H1 (cell line): Measurements from ENCODE around the gene LUC7L3. TPM values are rescaled to one million over a fixed set of nuclear protein-coding genes. Genes with fewer than 3 reads are reported as not detected.
A peak's percentile ranks its signal among the peaks of the same experiment; 100 is the strongest.

Experiments
- CTCF ChIA-PET: fragments of 300-600 bp; sonication (Branson Sonifier 250); formaldehyde crosslinking; loops from one replicate; lab custom pipeline; 2021; ENCODE audit not compliant: partially characterized antibody; lab: Charles Lee
- POLR2A ChIA-PET: fragments of 300-600 bp; sonication (Branson Sonifier 250); formaldehyde crosslinking; loops from one replicate; lab custom pipeline; 2021; ENCODE audit warnings: inconsistent platforms; ENCODE audit not compliant: partially characterized antibody; lab: Charles Lee
- DNase-seq, 2 experiments: peaks; one replicate each; pipeline versions ENCODE4 v3.0.0 to v3.0.0-alpha.2; 2010 to 2022; ENCODE audit warnings: low spot score in 2 of 2, low read depth in 1 of 2, mixed read lengths in 1 of 2
- FAIRE-seq: peaks from 2 replicates; lab custom pipeline; 2011; peaks lifted over from hg19 to GRCh38; lab: Jason Lieb, UNC
- H2AFZ ChIP-seq: 2 replicates; pipeline ENCODE4 v1.8.1; 2012; ENCODE audit warnings: low read length, inconsistent platforms
- H2AK5ac ChIP-seq: 2 replicates; pipeline ENCODE4 v1.6.1; 2013; ENCODE audit warnings: low read depth, low read length
- H2BK120ac ChIP-seq: replicated peaks from 2 replicates; pipeline ENCODE3; 2013; ENCODE audit warnings: low read depth, low read length, inconsistent platforms
- H2BK12ac ChIP-seq: 2 replicates; pipeline ENCODE4 v1.6.1; 2013; ENCODE audit warnings: low read depth, low read length
- H2BK15ac ChIP-seq: 2 replicates; pipeline ENCODE4 v1.6.1; 2013; ENCODE audit warnings: low read length
- H2BK20ac ChIP-seq: 2 replicates; pipeline ENCODE4 v1.6.1; 2013; ENCODE audit warnings: low read length
- H2BK5ac ChIP-seq: 2 replicates; pipeline ENCODE4 v1.6.1; 2013; ENCODE audit warnings: low read depth, low read length
- H3K14ac ChIP-seq: 2 replicates; pipeline ENCODE4 v1.6.1; 2013; ENCODE audit warnings: inconsistent platforms; ENCODE audit not compliant: insufficient read length
- H3K18ac ChIP-seq: 2 replicates; pipeline ENCODE4 v1.6.1; 2013; ENCODE audit warnings: low read length; ENCODE audit errors: extremely low read depth
- H3K23ac ChIP-seq: 2 replicates; pipeline ENCODE4 v1.6.1; 2013; ENCODE audit warnings: inconsistent platforms; ENCODE audit not compliant: insufficient read length
- H3K23me2 ChIP-seq: 2 replicates; pipeline ENCODE4 v1.6.1; 2013; ENCODE audit warnings: low read depth, low read length
- H3K27ac ChIP-seq: 2 replicates; pipeline ENCODE4 v1.6.1; 2011; ENCODE audit warnings: low read depth, low read length, inconsistent platforms
- H3K27me3 ChIP-seq, 4 experiments: replicated peaks in 1 of 4; 1 replicate in 1 of 4; 2 replicates in 3 of 4; pipeline versions ENCODE4 v1.6.1 to v1.8.1; 2011 to 2013; ENCODE audit warnings: low read length in 3 of 4, mild to moderate bottlenecking in 3 of 4, inconsistent platforms in 2 of 4, mixed read lengths in 2 of 4, moderate library complexity in 1 of 4; ENCODE audit not compliant: control insufficient read depth in 3 of 4, insufficient read depth in 3 of 4; ENCODE audit errors: extremely low read depth in 1 of 4
- H3K36me3 ChIP-seq, 4 experiments: 2 replicates each; pipeline versions ENCODE4 v1.6.1 to v1.8.1; 2011 to 2013; ENCODE audit warnings: mild to moderate bottlenecking in 4 of 4, low read length in 3 of 4, moderate library complexity in 2 of 4, control low read depth in 1 of 4, inconsistent platforms in 1 of 4; ENCODE audit not compliant: insufficient read depth in 4 of 4, control insufficient read depth in 2 of 4
- H3K4ac ChIP-seq: replicated peaks from 2 replicates; pipeline ENCODE3; 2013; ENCODE audit warnings: low read length, low read depth, mixed read lengths, inconsistent platforms; ENCODE audit not compliant: insufficient read length
- H3K4me1 ChIP-seq, 4 experiments: replicated peaks in 1 of 4; 1 replicate in 1 of 4; 2 replicates in 3 of 4; pipeline versions ENCODE4 v1.6.1 to v1.8.1; 2011 to 2013; ENCODE audit warnings: low read length in 3 of 4, inconsistent platforms in 2 of 4, mixed read lengths in 1 of 4; ENCODE audit not compliant: insufficient read depth in 4 of 4, control insufficient read depth in 3 of 4
- H3K4me2 ChIP-seq, 2 experiments: 2 replicates each; pipeline versions ENCODE4 v1.6.1 to v1.8.1; 2011 to 2013; ENCODE audit warnings: low read depth in 2 of 2, low read length in 2 of 2, control low read depth in 1 of 2, inconsistent platforms in 1 of 2, mild to moderate bottlenecking in 1 of 2; ENCODE audit not compliant: insufficient read depth in 1 of 2
- H3K4me3 ChIP-seq, 4 experiments: fragments of 200-600, 300-600 bp in 1 of 4; sonication (generic), shearing (Covaris generic), sonication (Bioruptor Twin) in 1 of 4; 2 replicates each; pipeline versions ENCODE4 v1.5.1 to v1.8.1; 2011 to 2016; ENCODE audit warnings: low read length in 4 of 4, low read depth in 3 of 4, control low read depth in 2 of 4, inconsistent platforms in 2 of 4, mild to moderate bottlenecking in 2 of 4, mixed read lengths in 1 of 4, moderate library complexity in 1 of 4; ENCODE audit not compliant: insufficient read depth in 2 of 4; ENCODE audit errors: extremely low read depth in 1 of 4
- H3K56ac ChIP-seq: replicated peaks from 2 replicates; pipeline ENCODE3; 2013; ENCODE audit warnings: low read depth, mild to moderate bottlenecking, mixed read lengths, low read length, inconsistent platforms; ENCODE audit not compliant: insufficient read length
- H3K79me1 ChIP-seq: 2 replicates; pipeline ENCODE4 v1.6.1; 2013; ENCODE audit warnings: low read depth, low read length, control low read depth
- H3K79me2 ChIP-seq, 2 experiments: 2 replicates each; pipeline versions ENCODE4 v1.6.1 to v1.8.1; 2012 to 2013; ENCODE audit warnings: low read length in 2 of 2, mild to moderate bottlenecking in 2 of 2, inconsistent platforms in 1 of 2; ENCODE audit not compliant: insufficient read depth in 2 of 2, control insufficient read depth in 1 of 2
- H3K9ac ChIP-seq, 4 experiments: replicated peaks in 1 of 4; 1 replicate in 1 of 4; 2 replicates in 3 of 4; pipeline versions ENCODE4 v1.6.1 to v1.8.1; 2011 to 2013; ENCODE audit warnings: low read depth in 3 of 4, low read length in 3 of 4, control low read depth in 2 of 4, mild to moderate bottlenecking in 2 of 4, moderate library complexity in 2 of 4, inconsistent platforms in 1 of 4; ENCODE audit errors: extremely low read depth in 1 of 4
- H3K9me3 ChIP-seq, 2 experiments: 2 replicates each; pipeline versions ENCODE4 v1.6.1 to v1.8.1; 2012 to 2013; ENCODE audit warnings: mild to moderate bottlenecking in 2 of 2, moderate library complexity in 2 of 2, control low read depth in 1 of 2, inconsistent platforms in 1 of 2, low read depth in 1 of 2, low read length in 1 of 2, mixed read lengths in 1 of 2; ENCODE audit not compliant: insufficient read depth in 2 of 2
- H4K20me1 ChIP-seq, 2 experiments: replicated peaks in 1 of 2; 2 replicates each; pipeline versions ENCODE3 to v1.8.1; 2011 to 2013; ENCODE audit warnings: inconsistent platforms in 2 of 2, low read length in 2 of 2, mild to moderate bottlenecking in 1 of 2; ENCODE audit not compliant: insufficient read depth in 2 of 2, control insufficient read depth in 1 of 2
- H4K5ac ChIP-seq: 2 replicates; pipeline ENCODE4 v1.6.1; 2013; ENCODE audit warnings: low read length, low read depth, mixed read lengths, inconsistent platforms; ENCODE audit not compliant: insufficient read length
- H4K8ac ChIP-seq: 2 replicates; pipeline ENCODE4 v1.8.0; 2013; ENCODE audit warnings: mild to moderate bottlenecking, moderate library complexity, low read length, inconsistent platforms; ENCODE audit not compliant: insufficient read depth; ENCODE audit errors: extremely low read depth
- H4K91ac ChIP-seq: replicated peaks from 2 replicates; pipeline ENCODE3; 2013; ENCODE audit warnings: low read length, mixed read lengths, inconsistent platforms; ENCODE audit not compliant: insufficient read length
- CREB1 ChIP-seq: IDR thresholded peaks from 2 replicates; pipeline ENCODE4 v1.6.1; 2012; ENCODE audit warnings: inconsistent platforms
- SUZ12 ChIP-seq: fragments of 200-600 bp; sonication (generic); IDR thresholded peaks from 2 replicates; pipeline ENCODE4 v1.6.1; 2012; ENCODE audit warnings: mild to moderate bottlenecking, inconsistent platforms, low read length, moderate library complexity, mixed read lengths
- WGBS, 2 experiments: shearing (Covaris generic) in 1 of 2; methylation state at CpG; one replicate each; pipeline versions ENCODE4 v1.1.6 to v1.1.7; 2013 to 2015; ENCODE audit warnings: low lambda C conversion rate in 2 of 2, mixed read lengths in 2 of 2, inconsistent platforms in 1 of 2, low coverage in 1 of 2, missing lambda C conversion rate in 1 of 2; ENCODE audit not compliant: insufficient replicate concordance in 2 of 2, insufficient coverage in 1 of 2, insufficient read length in 1 of 2; ENCODE audit errors: extremely low coverage in 1 of 2, missing lambda C conversion rate in 1 of 2; 5-methylcytosine and 5-hydroxymethylcytosine counted together
- polyA plus RNA-seq, 7 experiments: library from polyadenylated mRNA; depleted of rRNA in 3 of 7; stranded (reverse) in 5 of 7; unstranded in 2 of 7; fragments of >200 nt in 5 of 7; fragments of 200-250 nt in 2 of 7; gene quantifications; 1 replicate in 5 of 7; 2 replicates in 1 of 7; 4 replicates in 1 of 7; pipeline versions ENCODE4 v1.2.1 to v1.2.3, GENCODE V29; 2011 to 2013; ENCODE audit warnings: missing spikeins in 2 of 7, mixed read lengths in 2 of 7
- total RNA-seq: library from RNA; stranded (reverse); fragmentation: NEBNext Ultra II Directional; extraction: Animal tissue kit (Norgen Biotek cat#: 25700); gene quantifications from 2 replicates; pipeline ENCODE4 v1.2.1, GENCODE V29; 2021

The LUC7L3 gene
- total and polyA plus RNA-seq, 2 of the 8 experiments (the other 6 are each of a cell fraction or from before 2014, with no cell fraction given) = 102 to 126 TPM

DNA sequence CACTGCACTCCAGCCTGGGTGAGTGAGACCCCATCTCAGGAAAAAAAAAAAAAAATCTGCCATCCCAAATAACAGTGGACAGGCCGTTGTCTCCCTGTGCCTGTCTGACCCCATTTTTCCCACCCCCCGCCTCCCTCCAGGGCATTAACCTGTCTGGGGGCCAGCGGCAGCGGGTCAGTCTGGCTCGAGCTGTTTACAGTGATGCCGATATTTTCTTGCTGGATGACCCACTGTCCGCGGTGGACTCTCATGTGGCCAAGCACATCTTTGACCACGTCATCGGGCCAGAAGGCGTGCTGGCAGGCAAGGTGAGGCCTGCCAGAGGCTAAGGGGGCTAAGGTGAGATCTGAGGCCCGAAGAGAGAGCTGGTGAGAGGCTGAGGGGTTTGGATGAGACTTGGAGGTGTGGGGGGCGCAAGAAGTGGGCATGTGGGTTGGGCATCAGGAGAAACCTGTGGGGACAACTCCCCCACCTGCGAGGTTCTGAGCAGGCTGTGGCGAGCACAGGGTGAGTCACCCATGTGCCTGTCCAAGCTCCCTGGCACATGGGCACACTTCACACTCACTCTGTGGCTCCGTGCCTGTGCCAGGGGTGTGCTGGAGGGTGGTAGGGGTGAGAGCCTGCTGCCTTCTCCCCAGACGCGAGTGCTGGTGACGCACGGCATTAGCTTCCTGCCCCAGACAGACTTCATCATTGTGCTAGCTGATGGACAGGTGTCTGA, 46.4 kb upstream of the LUC7L3 start:
- Histone ChIP-seq H3K9me3 (no peaks in the 10 kb centered on the region), H3K4me3 (no peak overlapping the region), H3K23ac (no peak overlapping the region), H3K56ac (no peak overlapping the region), H3K4me2 (no peak overlapping the region), H3K27ac (no peak overlapping the region), H2BK15ac (0 out of 2 replicates have a peak overlapping the region, but pooled peaks have one; percentile 92), H3K23me2 (no peaks in the 10 kb centered on the region), H3K9ac (no peak overlapping the region), H3K27me3 (no peaks in the 10 kb centered on the region), H4K8ac (no peak overlapping the region), H3K18ac (no peak overlapping the region), H2BK20ac (no peak overlapping the region), H3K14ac (no peak overlapping the region), H4K91ac (no peak overlapping the region), H4K5ac (no peak overlapping the region), H3K4ac (no peak overlapping the region), H2BK5ac (no peak overlapping the region), H3K4me1 (peaks cover 0 to 10% (median 3%) of the 10 kb centered on the region in 4 experiments; a peak in 5 of 7 replicates), H3K79me2 (no peaks in the 10 kb centered on the region), H3K36me3 (no peaks in the 10 kb centered on the region), H2BK12ac (peak overlapping the region; percentile 7; the same call in 1 of the 2 replicates), H3K79me1 (no peaks in the 10 kb centered on the region), H2AK5ac (no peak overlapping the region), H4K20me1 (no peaks in the 10 kb centered on the region), H2AFZ (no peak overlapping the region; the same call in 1 of the 2 replicates), H2BK120ac (no peak overlapping the region)
- FAIRE-seq = no peak
- CTCF ChIA-PET = interaction anchor here (1.3 to 5.3 kb wide), 7 partner anchors 11 to 126 kb away, joined by 3 to 32 read pairs (median 5); no protein-coding TSS in a partner anchor
- DNase-seq = no peak
- TF ChIP-seq SUZ12 (0 out of 2 replicates have a peak, but pooled peaks have one; percentile 5), CREB1 (no peak)
- WGBS, 2 experiments = 95% methylated on average over 19 of the region's 20 CpGs; no CpG with 5 or more reads in 1 of the 2 experiments
- POLR2A ChIA-PET = interaction anchor here (0.7 to 2.1 kb wide), 3 partner anchors 10 to 113 kb away, joined by 3 to 5 read pairs (median 3); no protein-coding TSS in a partner anchor
